Activated CD4-positive, alpha-beta T cell treated with anti-CD3 and anti-CD28 coated beads for 1 hour (primary cell): ENCODE results near the gene FAT4.

Experiments used
- DNase-seq: peaks from one replicate; pipeline ENCODE4 v3.0.0-alpha.2; 2020

The FAT4 gene

DNA sequence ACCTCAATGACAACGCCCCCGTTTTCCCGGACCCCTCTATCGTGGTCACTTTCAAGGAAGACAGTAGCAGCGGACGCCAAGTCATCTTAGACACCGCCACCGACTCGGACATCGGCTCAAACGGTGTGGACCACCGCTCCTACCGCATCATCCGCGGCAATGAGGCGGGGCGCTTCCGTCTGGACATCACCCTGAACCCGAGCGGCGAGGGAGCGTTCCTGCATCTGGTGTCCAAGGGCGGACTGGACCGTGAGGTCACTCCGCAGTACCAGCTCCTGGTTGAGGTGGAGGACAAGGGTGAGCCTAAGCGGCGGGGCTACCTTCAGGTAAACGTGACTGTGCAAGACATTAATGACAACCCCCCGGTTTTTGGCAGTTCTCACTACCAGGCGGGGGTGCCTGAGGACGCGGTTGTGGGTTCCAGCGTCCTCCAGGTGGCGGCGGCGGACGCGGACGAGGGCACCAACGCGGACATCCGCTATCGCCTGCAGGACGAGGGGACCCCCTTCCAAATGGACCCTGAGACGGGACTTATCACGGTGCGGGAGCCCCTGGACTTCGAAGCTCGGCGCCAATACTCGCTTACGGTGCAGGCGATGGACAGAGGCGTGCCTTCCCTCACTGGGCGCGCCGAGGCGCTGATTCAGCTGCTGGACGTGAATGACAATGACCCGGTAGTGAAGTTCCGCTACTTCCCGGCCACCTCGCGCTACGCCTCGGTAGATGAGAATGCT, 2.2 kb downstream of the FAT4 start:
- no peak for DNase-seq

DNA sequence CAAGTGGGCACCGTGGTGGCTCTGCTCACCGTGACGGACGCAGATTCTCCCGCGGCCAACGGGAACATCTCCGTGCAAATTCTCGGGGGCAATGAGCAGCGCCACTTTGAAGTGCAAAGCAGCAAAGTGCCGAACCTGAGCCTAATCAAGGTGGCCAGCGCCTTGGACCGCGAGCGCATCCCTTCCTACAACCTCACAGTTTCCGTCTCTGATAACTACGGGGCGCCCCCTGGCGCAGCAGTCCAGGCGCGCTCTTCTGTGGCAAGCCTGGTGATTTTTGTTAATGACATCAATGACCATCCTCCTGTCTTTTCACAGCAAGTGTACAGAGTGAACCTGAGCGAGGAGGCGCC, 2.7 kb downstream of the FAT4 start:
- DNase-seq: no peak

GRCh38 chr4:125319311-125319710, 4.6 kb downstream of the FAT4 start:
- DNase-seq: no peak

GRCh38 chr4:125321709-125322365, 7.1 kb downstream of the FAT4 start:
- DNase-seq: no peak

- DNase-seq: no peak
Measured at GRCh38 chr4:125322366-125322730, 7.6 kb downstream of the FAT4 start.

- DNase-seq: no peak
Measured at GRCh38 chr4:125323654-125324053, 8.9 kb downstream of the FAT4 start.

- DNase-seq: no peak
Measured at GRCh38 chr4:125325733-125326132, 11.0 kb downstream of the FAT4 start.

GRCh38 chr4:125331116-125331515, 16.4 kb downstream of the FAT4 start:
- DNase-seq: no peak

DNA sequence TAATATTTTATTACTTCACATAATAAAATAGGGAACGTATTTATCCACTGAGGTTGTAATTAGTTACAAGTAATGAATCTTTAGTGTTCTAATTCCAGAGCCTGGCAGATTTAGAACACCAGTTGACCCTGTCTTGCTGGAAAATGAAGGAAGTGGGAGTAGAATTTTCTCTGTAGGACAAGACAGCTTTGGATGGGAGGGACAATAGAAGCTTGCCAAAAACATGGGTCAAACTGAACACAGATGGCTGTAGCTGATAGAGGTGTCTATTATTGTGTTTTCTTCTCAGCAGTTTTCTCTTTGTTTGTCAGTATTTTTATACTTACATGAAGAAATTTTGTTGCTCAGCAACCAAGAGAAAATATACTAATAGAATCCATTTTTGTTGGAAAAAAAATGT, 20.2 kb downstream of the FAT4 start:
- no peak for DNase-seq

DNA sequence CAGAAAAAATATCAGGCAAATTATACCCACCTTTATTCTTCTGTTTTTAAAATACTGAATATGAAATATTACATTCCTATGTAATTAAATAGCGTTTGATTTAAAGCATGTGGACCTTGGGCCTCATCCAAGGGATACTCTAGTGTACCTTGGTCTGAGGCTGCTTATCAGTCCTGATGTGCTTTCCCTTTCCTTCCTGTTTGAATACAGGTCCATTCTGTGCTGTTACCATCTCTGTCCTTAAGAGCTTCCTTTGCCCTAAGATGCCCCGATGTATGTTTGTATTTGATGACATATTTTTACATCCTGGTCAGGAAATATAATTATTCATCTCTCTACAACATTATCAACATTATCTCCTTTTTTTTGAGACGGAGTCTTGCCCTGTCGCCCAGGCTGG, 24.1 kb downstream of the FAT4 start:
- DNase-seq: no peak

DNA sequence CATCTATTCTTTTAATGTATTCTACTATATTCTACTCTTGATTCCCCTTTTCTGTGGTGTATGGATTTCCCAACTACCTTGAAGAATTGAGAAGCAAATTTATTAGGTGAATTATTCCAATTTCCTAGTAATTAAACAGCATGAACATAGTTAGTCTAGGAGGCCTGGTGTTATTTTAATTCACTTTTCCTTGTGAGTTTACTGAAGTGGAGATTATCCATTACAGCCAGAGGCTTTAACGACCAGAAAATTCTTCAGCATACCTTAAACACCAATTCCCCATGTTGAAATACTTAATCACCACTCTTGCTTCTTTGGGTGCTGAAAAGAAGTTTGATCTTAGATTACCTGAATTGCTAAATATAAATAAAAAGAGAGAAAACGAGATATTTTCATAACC, 29.4 kb downstream of the FAT4 start:
- DNase-seq: no peak

- no peak for DNase-seq
Measured at GRCh38 chr4:125346616-125347015, 31.9 kb downstream of the FAT4 start.

GRCh38 chr4:125350470-125351135, 35.8 kb downstream of the FAT4 start:
- DNase-seq: no peak

DNA sequence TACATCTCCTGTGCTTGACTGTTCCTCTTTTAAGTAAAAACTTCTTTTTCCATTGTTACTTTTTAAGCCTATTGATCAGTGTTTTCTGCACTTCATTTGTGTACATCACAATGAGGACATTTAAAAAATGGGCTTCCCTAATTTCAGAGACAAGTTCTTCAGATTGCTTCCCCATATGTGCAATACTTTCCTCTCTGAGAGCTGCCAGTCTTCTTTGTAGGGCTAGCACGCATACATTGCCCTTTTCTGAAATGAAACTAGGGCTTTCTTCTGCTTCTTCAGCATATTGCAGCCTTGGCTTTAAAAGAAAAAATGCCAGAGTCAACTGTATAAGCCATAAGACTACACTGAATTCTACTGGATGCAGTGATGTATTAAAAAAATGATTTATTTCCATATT, 37.8 kb downstream of the FAT4 start:
- DNase-seq: no peak

DNA sequence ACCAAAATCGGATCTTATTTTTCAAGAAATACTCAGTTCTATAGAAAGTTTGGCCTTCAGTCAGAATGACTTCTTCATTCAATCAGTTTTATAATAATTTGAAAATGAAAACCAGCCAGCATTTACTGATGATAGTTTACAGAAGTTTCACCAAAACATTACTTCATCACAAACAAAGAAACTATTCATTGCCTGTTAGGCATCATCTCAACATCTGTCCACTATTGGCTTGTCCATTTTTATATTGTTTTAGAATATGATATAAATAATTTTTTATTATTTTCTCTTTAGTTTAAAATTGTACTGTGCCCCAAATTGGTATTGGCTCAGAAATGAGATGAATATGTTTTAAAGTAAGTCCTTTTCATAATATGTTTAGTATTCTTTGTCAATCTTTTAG, 38.4 kb downstream of the FAT4 start:
- no peak for DNase-seq

DNA sequence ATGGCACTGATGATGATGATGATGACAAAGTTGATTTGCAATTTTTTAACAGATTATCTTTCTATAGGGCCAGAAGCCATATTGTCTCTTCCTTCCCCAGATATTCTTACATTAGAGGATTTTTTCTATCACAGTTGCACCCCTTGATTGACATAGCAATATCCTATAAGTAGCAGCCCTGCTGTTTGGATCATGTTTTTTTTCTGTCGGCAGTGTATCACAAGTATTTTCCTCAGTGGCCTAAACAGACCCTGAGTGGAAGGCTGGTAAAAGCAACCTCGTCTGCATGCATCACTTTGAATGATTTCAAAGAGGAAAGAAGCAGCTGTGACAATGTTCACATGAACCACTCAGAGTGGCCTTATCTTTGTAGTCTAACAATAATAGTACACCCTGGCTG, 41.0 kb downstream of the FAT4 start:
- no peak for DNase-seq

DNA sequence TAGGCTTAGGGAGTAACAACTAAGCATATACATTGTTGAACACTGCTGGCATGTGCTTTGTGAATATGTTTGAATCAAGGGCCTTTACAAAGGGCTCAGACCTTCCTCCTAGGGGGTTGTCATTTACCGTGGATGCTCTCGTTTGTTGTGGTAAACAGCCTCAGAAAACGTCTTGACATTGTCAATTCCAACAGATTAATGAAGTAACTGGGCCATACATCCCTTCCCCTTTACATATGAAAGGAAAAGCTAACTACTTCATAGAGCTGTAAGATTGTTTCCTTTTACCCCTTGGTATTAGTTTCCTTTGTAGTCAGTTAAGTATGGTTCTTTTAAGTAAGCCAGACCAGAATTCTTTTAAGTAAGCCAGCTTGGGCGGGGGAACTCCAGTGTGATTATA, 42.9 kb downstream of the FAT4 start:
- DNase-seq: no peak

GRCh38 chr4:125358453-125358852, 43.7 kb downstream of the FAT4 start:
- no peak for DNase-seq

GRCh38 chr4:125359363-125359762, 44.6 kb downstream of the FAT4 start:
- DNase-seq: no peak

GRCh38 chr4:125359960-125360634, 45.3 kb downstream of the FAT4 start:
- DNase-seq: no peak

- DNase-seq: no peak
Measured at GRCh38 chr4:125360727-125361126, 46.0 kb downstream of the FAT4 start.
